Activated naive CD8-positive, alpha-beta T cell treated with anti-CD3 and anti-CD28 coated beads for 36 hours (primary cell): ENCODE measurements around the gene CCDC197. TPM values are rescaled to one million over a fixed set of nuclear protein-coding genes. Genes with fewer than 3 reads are reported as not detected.

Experiments
- DNase-seq: peaks from one replicate; pipeline ENCODE4 v3.0.0; 2021
- H3K27ac Mint-ChIP-seq: one replicate; pipeline ENCODE4 v1.8.0; 2022; ENCODE audit warnings: mild to moderate bottlenecking, moderate library complexity, mixed read lengths
- H3K27me3 Mint-ChIP-seq: one replicate; pipeline ENCODE4 v1.8.0; 2022; ENCODE audit warnings: mild to moderate bottlenecking, mixed read lengths
- H3K36me3 Mint-ChIP-seq: one replicate; pipeline ENCODE4 v1.8.0; 2021; ENCODE audit warnings: mild to moderate bottlenecking, mixed read lengths
- H3K4me1 Mint-ChIP-seq: one replicate; pipeline ENCODE4 v1.8.0; 2021; ENCODE audit warnings: mixed read lengths
- H3K4me3 Mint-ChIP-seq: one replicate; pipeline ENCODE4 v1.8.0; 2022; ENCODE audit warnings: mild to moderate bottlenecking, moderate library complexity, mixed read lengths
- H3K9me3 Mint-ChIP-seq: one replicate; pipeline ENCODE4 v1.8.0; 2022; ENCODE audit warnings: mixed read lengths
- total RNA-seq, 2 experiments: library from RNA; stranded (reverse); gene quantifications; one replicate each; pipeline ENCODE4 v1.2.3, GENCODE V29; 2021

Gene CCDC197
- total RNA-seq, 2 experiments from 2014 or later = not detected

DNA sequence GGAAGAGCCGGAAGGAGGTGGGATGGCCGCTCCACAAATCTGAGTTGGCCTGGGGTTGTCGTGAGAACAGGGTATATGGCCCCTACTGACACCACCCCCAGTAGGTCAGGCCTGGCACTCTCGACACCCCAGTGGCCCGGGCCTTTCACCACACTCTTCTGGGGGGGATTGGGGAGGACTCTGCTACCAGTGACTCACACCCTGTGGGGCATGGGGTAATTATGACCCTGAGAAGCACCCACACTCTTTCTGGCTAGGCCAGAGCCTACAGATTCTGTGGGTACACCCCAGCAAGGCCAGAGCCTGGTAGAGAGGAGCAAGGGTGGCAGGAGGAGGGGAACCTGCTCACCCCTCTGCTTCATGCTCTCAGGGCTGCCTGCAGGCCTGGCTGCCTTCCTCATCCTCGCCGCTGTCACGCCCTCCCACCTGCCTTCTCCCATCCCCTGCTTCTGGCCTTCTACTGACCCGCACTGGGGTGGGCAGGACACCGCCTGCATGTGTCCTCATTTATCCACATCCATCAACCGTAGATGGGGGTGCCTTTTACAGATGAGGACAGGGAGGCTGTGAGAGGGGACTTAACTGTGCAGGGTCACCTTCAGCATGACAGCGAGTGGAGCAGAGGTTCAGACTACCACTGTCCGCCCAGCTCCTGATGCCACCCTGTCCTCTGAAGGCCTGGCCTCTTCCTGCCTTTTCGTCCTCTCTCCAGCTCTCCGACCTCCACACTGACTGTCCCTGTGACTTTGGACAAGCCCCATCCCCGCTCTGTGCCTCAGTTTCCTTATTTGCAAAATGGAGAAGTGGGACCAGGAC is 39.1 kb upstream of the CCDC197 start:
- Mint-ChIP-seq H3K9me3 (peaks cover 1% of the 10 kb centered on the region), H3K27ac (peak overlapping the region; percentile 100), H3K36me3 (peaks cover 43% of the 10 kb centered on the region), H3K27me3 (no peaks in the 10 kb centered on the region), H3K4me3 (peak overlapping the region; percentile 84), H3K4me1 (peaks cover 90% of the 10 kb centered on the region)
- no peak for DNase-seq

DNA sequence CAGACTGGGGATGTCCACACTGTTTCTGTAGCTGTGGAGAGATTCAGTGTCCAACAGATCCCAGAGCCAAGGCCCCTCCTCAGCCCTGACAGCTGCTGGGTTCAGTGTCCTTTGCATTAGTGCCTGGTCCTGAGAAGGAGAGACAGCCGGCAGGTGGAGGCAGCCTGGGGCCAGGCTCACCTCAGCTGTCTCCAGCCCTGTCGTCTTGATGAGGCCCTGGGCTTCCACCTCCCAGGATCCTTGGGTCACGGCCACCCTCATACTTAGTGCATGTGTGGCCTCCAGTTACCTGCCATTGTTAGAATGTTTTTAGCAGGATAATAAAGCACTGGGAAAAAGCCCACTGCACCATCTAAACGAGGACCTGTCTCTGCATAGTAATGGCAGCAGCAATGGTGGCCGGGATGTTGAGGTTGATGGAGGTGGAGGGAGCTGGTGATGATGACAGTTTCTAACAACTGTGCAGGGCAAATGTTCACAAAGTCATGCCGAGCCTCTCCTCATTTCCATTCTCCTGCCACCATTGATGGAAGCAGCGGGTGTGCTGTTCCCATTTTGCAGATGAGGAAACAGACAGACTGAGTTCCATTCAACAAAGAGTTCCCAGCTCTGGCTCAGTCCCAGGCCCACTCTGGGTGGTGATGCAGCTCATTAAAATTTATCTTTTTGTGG is 38.4 kb upstream of the CCDC197 start:
- Mint-ChIP-seq H3K36me3 (peaks cover 47% of the 10 kb centered on the region), H3K27me3 (no peaks in the 10 kb centered on the region), H3K4me1 (peaks cover 92% of the 10 kb centered on the region), H3K4me3 (peak overlapping the region; percentile 54), H3K9me3 (peaks cover 1% of the 10 kb centered on the region), H3K27ac (peak overlapping the region; percentile 100)
- no peak for DNase-seq

DNA sequence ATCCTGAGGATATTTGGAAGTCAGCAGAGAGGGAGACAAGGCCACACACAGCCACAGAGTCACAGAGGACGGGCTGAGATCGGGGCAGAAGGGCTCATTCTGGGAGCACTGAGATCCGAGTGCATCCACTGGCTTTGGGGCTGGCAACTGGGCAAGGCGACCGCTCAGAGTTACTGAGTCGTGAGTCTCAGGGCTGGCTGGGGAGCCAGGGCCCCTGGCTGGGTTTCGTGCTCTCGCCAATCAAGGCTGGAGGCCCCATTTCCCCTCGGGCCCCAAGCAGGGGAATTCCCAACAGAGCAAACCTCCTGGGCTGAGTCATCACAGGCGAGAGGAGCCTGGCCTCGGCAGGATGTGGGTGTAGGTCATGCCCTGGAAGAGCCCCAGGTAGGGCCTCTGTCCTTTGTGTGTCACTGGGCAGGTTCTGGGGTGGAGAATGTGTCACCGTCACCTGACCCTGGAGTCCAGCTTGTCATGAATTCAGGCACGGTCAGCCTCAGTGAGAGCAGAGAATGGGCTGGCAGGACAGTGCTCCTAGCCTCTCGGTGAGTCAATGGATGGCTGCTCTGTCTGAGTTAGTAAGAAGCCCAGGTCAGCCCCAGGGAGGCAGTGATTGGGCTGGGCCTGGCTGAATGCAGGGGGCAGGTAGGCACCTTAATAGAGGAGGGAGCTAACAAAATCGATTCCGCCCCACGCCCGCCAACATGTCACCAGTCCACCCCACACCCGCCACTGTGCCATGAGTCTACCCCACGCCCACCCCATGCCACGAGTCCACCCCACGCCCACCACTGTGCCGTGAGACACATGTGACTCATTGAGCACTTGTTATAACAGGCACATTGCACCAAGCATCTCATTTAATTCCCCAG is 37.6 kb upstream of the CCDC197 start:
- peaks cover 91% of the 10 kb centered on the region for H3K4me1 Mint-ChIP-seq
- peak overlapping the region; percentile 100 for H3K27ac Mint-ChIP-seq
- H3K27me3 Mint-ChIP-seq = no peaks in the 10 kb centered on the region
- DNase-seq = peak; percentile 95
- peaks cover 48% of the 10 kb centered on the region for H3K36me3 Mint-ChIP-seq
- H3K9me3 Mint-ChIP-seq = peaks cover 1% of the 10 kb centered on the region
- H3K4me3 Mint-ChIP-seq = peak overlapping the region; percentile 70

DNA sequence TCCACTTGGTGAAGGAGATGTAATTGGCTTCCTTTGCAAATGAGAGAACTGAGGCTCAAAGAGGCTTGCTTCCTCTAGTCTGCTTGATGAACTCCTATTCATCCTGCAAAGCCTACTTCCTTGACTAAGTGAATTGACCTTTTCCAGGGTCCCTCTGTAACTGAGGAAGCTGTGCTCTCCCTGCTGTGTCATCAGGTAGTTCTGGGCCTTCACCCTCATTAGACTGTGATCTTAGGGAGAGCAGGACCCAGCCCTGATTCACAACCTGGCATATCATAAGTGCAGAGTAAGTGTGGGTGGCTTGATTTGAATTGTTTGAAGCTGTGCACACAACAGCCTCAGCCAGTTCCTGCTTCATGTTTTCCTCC is 37.0 kb upstream of the CCDC197 start:
- Mint-ChIP-seq H3K36me3 (peaks cover 48% of the 10 kb centered on the region), H3K27ac (peak overlapping the region; percentile 100), H3K27me3 (no peaks in the 10 kb centered on the region), H3K4me3 (peak overlapping the region; percentile 70), H3K9me3 (peaks cover 7% of the 10 kb centered on the region), H3K4me1 (peaks cover 91% of the 10 kb centered on the region)
- DNase-seq = peak; percentile 33

DNA sequence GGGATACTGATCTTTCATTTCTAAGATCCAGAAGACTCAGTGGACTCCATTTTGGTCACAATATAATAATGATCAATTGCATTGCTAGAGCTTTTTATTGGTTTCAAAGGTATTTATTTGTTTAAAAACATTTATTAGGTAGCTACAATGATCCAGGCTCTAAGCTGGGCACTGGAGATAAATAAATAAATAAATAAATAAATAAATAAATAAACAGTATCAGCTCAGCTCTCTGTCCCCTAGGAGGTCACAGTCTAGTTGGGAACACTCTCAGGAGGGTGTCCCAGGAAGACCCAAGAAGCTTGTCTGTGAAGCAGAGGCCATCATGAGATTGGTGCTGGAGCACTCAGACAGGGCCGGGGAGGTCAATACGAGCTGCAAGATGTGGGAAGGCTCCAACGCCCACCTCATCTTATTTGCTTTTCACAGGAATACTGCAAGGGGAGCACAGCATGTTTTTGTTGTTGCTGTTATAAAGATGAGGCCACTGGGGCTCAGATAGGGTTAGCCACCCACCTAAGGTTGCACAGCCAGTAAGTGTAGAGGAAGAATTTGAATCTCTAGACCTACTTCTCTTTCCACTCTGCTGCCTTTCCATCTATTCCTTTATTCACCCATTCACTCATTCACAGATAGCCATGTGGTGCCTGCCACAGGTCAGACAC is 36.2 kb upstream of the CCDC197 start:
- peaks cover 50% of the 10 kb centered on the region for H3K36me3 Mint-ChIP-seq
- peaks cover 7% of the 10 kb centered on the region for H3K9me3 Mint-ChIP-seq
- DNase-seq = no peak
- H3K27ac Mint-ChIP-seq = peak overlapping the region; percentile 100
- peaks cover 86% of the 10 kb centered on the region for H3K4me1 Mint-ChIP-seq
- peak overlapping the region; percentile 27 for H3K4me3 Mint-ChIP-seq
- H3K27me3 Mint-ChIP-seq = no peaks in the 10 kb centered on the region

DNA sequence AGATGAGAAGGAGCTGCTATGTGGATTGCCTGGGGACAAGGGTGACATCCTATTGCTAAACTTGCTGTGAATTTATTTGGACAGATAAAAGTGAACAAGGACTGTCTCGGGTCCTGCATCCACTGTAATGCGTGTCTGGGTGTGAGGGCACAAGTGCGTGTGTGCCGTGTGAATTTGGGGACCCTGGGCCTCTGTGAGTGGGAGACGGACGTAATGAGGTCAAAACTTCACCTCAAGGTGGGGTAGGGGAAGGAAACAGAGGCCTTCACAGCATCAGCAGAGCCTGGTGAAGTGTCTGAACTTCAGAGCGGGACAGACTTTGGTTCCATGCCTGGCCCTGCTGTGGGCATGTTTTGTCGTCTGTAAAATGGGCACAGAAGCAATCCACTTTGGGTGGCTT is 35.5 kb upstream of the CCDC197 start:
- Mint-ChIP-seq H3K27me3 (no peaks in the 10 kb centered on the region), H3K4me3 (peak overlapping the region; percentile 19), H3K9me3 (peaks cover 10% of the 10 kb centered on the region), H3K4me1 (peaks cover 85% of the 10 kb centered on the region), H3K27ac (peak overlapping the region; percentile 96), H3K36me3 (peaks cover 50% of the 10 kb centered on the region)
- DNase-seq = no peak

DNA sequence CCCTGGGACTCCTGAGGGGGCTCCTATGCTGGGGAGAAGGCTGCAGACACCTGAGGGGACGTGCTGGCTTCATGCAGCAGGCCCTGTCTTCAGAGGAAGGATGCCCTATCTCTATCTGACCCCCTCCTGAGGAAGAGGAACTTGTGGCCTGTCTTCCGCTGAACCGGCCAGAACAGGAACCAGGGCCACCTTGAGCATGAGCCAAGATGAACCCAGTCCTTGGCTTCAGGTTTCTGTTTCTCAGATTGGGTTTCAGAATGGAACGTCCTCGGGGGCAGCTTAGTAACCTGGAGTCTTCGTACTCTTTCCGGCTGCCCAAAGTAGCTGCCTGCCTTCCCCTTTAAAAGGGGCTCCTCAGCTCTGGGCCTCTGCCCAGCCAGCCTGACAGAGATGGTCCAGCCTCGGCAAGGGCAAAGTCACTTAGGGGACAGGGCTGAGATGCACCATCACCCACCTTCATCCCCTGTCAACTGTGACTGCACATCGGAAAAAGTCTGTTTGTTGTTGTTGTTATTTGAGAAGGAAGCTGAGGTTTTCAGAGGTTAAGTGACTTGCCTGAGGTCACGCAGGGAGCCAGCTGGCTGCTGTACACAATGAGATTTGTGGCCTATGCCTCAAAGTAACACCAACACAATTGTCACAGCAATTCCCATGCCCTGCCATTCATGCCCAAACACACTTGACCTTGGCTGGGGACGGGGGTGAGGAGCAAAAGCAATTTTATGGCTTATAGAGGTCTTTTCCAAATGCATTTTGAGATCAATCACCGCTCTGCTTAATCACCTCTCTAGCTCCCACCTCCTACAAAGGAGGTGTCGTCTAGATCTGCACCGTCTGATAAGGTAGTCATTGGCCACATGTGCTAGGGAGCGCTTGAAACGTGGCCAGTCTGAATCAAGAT is 34.1 kb upstream of the CCDC197 start:
- peak overlapping the region; percentile 96 for H3K27ac Mint-ChIP-seq
- H3K27me3 Mint-ChIP-seq = no peaks in the 10 kb centered on the region
- H3K4me3 Mint-ChIP-seq = peak overlapping the region; percentile 42
- peaks cover 44% of the 10 kb centered on the region for H3K36me3 Mint-ChIP-seq
- peaks cover 77% of the 10 kb centered on the region for H3K4me1 Mint-ChIP-seq
- peaks cover 10% of the 10 kb centered on the region for H3K9me3 Mint-ChIP-seq
- peak; percentile 53 for DNase-seq

DNA sequence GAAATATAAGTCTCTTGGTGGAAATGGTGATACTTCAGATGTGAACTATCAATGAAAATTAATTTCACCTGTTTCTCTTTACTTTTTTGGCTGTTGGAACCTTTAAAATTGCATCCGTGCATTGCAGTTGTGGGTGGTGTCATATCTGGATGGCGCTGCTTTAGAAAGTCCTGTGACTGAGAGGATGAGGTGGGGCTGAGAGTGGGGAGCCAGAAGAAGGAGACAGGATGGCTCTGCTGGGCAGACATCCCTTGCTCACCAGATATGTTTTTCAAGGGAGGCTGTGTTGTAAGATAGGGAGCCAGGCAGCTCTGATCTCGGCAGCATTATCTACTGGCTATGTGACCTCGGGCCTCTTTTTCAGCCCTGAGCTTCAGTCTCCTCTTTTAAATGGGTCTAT is 33.4 kb upstream of the CCDC197 start:
- DNase-seq = no peak
- H3K4me3 Mint-ChIP-seq = peak overlapping the region; percentile 12
- peak overlapping the region; percentile 96 for H3K27ac Mint-ChIP-seq
- peaks cover 10% of the 10 kb centered on the region for H3K9me3 Mint-ChIP-seq
- H3K36me3 Mint-ChIP-seq = peaks cover 42% of the 10 kb centered on the region
- H3K27me3 Mint-ChIP-seq = no peaks in the 10 kb centered on the region
- peaks cover 72% of the 10 kb centered on the region for H3K4me1 Mint-ChIP-seq

DNA sequence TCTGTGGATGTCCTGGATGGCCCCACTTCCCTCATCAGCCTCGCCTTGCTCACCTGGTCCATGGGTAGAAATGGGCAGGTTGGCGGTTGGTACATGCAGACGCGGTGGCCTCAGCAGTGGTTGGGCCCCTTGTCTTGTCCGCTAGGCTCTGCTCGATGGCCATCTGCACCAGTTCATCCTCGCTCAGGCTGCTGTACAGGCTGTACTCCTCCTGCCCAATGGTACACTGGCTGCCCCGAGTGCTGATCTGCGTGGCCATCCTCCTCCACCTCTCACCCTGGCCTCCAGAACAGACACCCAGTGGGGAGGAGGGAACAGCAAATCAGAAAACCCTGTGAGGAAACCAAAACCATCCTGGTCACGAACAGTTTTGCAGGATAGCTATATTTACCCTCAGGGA is 32.8 kb upstream of the CCDC197 start:
- Mint-ChIP-seq H3K4me1 (peaks cover 70% of the 10 kb centered on the region), H3K27me3 (no peaks in the 10 kb centered on the region), H3K36me3 (peaks cover 38% of the 10 kb centered on the region), H3K27ac (peak overlapping the region; percentile 11), H3K9me3 (peaks cover 10% of the 10 kb centered on the region), H3K4me3 (no peak overlapping the region)
- DNase-seq = no peak

DNA sequence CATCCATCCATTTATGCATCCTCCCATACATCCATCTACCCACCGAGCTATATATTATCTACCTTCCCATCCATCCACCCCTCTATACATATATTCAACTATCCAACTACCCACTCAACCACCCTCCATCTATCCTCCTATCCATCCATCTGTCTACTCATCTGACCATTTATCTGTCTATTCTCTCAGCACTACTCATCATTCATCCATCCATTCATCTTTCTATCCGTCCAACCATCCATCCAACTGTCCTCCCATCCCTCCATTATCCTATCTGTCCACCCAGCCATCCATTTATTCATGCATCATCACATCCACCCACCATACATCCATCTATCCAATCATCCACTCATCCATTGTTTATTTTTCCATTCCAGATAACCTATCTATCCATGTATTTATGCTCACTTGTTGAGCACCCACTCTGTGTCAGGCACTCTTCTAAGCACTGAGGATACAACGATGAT is 32.2 kb upstream of the CCDC197 start:
- Mint-ChIP-seq H3K36me3 (peaks cover 33% of the 10 kb centered on the region), H3K27me3 (no peaks in the 10 kb centered on the region), H3K4me3 (no peak overlapping the region), H3K9me3 (peaks cover 10% of the 10 kb centered on the region), H3K27ac (peak overlapping the region; percentile 4), H3K4me1 (peaks cover 65% of the 10 kb centered on the region)
- DNase-seq = no peak

DNA sequence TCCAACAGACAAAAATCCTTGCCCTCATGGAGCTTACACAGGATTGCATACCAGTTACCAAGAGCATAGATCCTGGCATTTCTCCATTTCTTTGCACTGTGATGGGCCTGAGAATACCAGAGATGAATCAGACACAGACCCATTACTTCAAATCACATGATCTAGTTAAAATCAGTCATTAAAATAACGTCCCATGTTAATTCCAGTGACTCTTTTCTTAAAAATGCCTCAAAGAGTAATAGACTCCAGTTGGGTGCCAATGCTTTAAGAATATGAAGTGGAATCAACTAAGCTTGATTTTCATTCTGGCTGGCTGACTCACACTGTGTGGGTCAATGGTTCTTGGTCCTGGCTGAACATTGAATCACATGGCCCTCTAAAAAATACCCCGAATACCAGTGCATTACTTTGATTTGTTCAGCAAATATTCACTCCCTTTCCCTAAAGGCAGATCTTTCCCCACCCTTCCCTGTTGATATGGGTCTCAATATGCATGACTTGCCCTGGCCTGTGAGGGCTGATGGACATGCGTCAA is 31.7 kb upstream of the CCDC197 start:
- no peak overlapping the region for H3K4me3 Mint-ChIP-seq

DNA sequence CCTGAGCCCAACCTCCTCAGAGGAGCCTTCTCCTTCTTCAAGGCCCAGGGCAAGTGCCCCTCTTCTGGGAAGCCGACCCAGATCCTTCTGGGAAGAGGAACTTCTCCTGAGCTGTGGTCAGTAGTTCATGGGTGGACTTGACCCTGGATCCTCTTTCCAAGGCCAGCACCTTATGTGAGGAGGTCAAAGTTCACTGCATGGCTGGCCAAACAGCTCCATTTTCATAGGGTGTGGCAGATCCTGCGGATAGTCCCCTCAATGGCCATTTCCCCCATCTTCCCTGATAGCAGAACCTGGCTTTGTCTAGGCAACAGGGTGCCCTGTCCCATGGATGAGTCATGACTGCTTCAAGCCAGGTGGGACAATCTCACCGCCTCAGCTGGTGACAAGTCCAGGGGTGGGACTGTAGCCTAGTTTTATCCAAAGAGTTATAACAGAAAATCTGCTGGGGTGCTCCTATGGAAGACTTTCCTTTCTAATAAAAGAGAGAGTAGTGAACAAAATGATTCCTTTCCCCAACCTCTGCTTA is 31.1 kb upstream of the CCDC197 start:
- no peak overlapping the region for H3K27ac Mint-ChIP-seq
- H3K27me3 Mint-ChIP-seq = no peaks in the 10 kb centered on the region
- H3K4me3 Mint-ChIP-seq = no peak overlapping the region
- H3K4me1 Mint-ChIP-seq = peaks cover 66% of the 10 kb centered on the region
- H3K36me3 Mint-ChIP-seq = peaks cover 32% of the 10 kb centered on the region
- H3K9me3 Mint-ChIP-seq = peaks cover 8% of the 10 kb centered on the region
- DNase-seq = no peak

More for the DNA sequence above, 31.7 kb upstream of the CCDC197 start:
- peaks cover 10% of the 10 kb centered on the region for H3K9me3 Mint-ChIP-seq
- H3K27ac Mint-ChIP-seq = peak overlapping the region; percentile 9
- peaks cover 32% of the 10 kb centered on the region for H3K36me3 Mint-ChIP-seq
- peaks cover 65% of the 10 kb centered on the region for H3K4me1 Mint-ChIP-seq
- DNase-seq = no peak
- no peaks in the 10 kb centered on the region for H3K27me3 Mint-ChIP-seq

DNA sequence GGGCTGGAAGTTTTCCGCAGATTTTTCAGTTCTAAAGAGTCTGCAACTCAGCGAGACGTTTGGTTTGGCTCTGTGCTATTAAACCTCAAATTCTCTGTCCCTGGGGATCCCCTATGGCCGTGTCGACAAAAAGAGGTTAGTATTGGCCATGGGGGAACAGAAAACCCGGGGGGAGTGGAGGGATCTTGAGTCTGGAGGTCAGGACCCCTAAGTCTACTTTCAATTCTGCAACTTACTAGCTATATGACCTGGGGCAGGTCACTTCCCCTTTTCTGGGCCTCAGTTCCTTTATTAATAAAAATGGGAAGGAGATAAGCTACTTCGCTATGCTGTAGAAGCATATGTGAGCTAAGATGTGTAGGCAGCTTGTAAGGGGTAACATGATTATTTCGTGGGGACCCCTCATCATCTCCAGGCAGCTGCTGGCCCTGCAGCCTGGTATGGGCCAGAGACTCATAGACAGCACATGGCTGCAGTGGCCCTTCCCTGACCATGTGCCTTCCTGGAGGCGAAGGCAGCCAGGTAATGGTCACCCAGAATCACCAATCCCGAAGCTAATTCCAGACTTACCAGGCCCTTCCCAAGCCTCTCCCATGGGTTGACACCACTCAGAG is 29.4 kb upstream of the CCDC197 start:
- Mint-ChIP-seq H3K4me1 (peaks cover 65% of the 10 kb centered on the region), H3K4me3 (no peak overlapping the region), H3K27me3 (no peaks in the 10 kb centered on the region), H3K9me3 (peaks cover 8% of the 10 kb centered on the region), H3K27ac (no peak overlapping the region), H3K36me3 (peaks cover 26% of the 10 kb centered on the region)
- no peak for DNase-seq
